KMS-11 (cell line): Measurements from ENCODE around the gene SLC35F3.

Experiments used
- H2AFZ ChIP-seq: fragments of 200-600 bp; sonication (generic); 2 replicates; pipeline ENCODE4 v1.6.1; 2016; ENCODE audit warnings: antibody characterized with exemption, mixed run types, low read depth
- H3K27ac ChIP-seq: fragments of 200-600 bp; sonication (generic); 2 replicates; pipeline ENCODE4 v1.6.1; 2016; ENCODE audit warnings: mild to moderate bottlenecking, mixed run types
- H3K27me3 ChIP-seq: fragments of 200-600 bp; sonication (generic); 2 replicates; pipeline ENCODE4 v1.6.1; 2017; ENCODE audit warnings: mild to moderate bottlenecking, low read depth, mixed run types, moderate library complexity; ENCODE audit not compliant: insufficient read depth
- H3K36me3 ChIP-seq: fragments of 200-600 bp; sonication (generic); 2 replicates; pipeline ENCODE4 v1.6.1; 2017; ENCODE audit warnings: mild to moderate bottlenecking, mixed run types; ENCODE audit not compliant: insufficient read depth
- H3K4me1 ChIP-seq: fragments of 200-600 bp; sonication (generic); 2 replicates; pipeline ENCODE4 v1.6.1; 2016; ENCODE audit warnings: mild to moderate bottlenecking, low read depth, mixed run types; ENCODE audit not compliant: poor library complexity, severe bottlenecking
- H3K4me2 ChIP-seq: fragments of 200-600 bp; sonication (generic); 2 replicates; pipeline ENCODE4 v1.7.0; 2016; ENCODE audit warnings: mild to moderate bottlenecking, mixed run types
- H3K4me3 ChIP-seq: fragments of 200-600 bp; sonication (generic); IDR thresholded peaks from 2 replicates; pipeline ENCODE4 v1.6.1; 2017; ENCODE audit warnings: low read depth, low read length, mixed read lengths; ENCODE audit not compliant: insufficient read depth
- H3K79me2 ChIP-seq: fragments of 200-600 bp; sonication (generic); 2 replicates; pipeline ENCODE4 v1.6.1; 2016; ENCODE audit warnings: low read depth, mixed run types; ENCODE audit not compliant: insufficient read depth
- H3K9ac ChIP-seq: fragments of 200-600 bp; sonication (generic); 2 replicates; pipeline ENCODE4 v1.6.1; 2016; ENCODE audit warnings: mild to moderate bottlenecking, mixed run types
- H4K20me1 ChIP-seq: fragments of 200-600 bp; sonication (generic); 2 replicates; pipeline ENCODE4 v1.6.1; 2016; ENCODE audit warnings: mild to moderate bottlenecking, mixed run types; ENCODE audit not compliant: insufficient read depth
- CTCF ChIP-seq: fragments of 200-600 bp; sonication (generic); conservative IDR thresholded peaks from 2 replicates; pipeline ENCODE4 v1.6.1; 2017; ENCODE audit warnings: low read depth, mild to moderate bottlenecking, antibody characterized with exemption, low read length, moderate library complexity, mixed read lengths

SLC35F3 gene

GRCh38 chr1:234281826-234282489, 377.5 kb downstream of the SLC35F3 start:
- no peaks in the 10 kb centered on the region for H3K4me1 ChIP-seq
- TF ChIP-seq CTCF = no peak
- H3K27ac ChIP-seq = no peak overlapping the region
- H3K4me2 ChIP-seq = no peak overlapping the region
- no peak overlapping the region for H2AFZ ChIP-seq
- no peaks in the 10 kb centered on the region for H3K36me3 ChIP-seq
- H3K4me3 ChIP-seq = no peak overlapping the region
- H3K9ac ChIP-seq = no peak overlapping the region
- H3K27me3 ChIP-seq = no peaks in the 10 kb centered on the region; the same call in 1 of the 2 replicates
- H3K79me2 ChIP-seq = no peaks in the 10 kb centered on the region
- H4K20me1 ChIP-seq = no peaks in the 10 kb centered on the region

GRCh38 chr1:234286206-234286605, 381.7 kb downstream of the SLC35F3 start:
- Histone ChIP-seq H3K27ac (no peak overlapping the region), H3K4me2 (no peak overlapping the region), H3K4me3 (no peak overlapping the region), H4K20me1 (no peaks in the 10 kb centered on the region), H3K79me2 (no peaks in the 10 kb centered on the region), H3K9ac (no peak overlapping the region), H3K36me3 (no peaks in the 10 kb centered on the region), H3K27me3 (no peaks in the 10 kb centered on the region; the same call in 1 of the 2 replicates), H2AFZ (no peak overlapping the region), H3K4me1 (no peaks in the 10 kb centered on the region)
- no peak for TF ChIP-seq CTCF

GRCh38 chr1:234288946-234289345, 384.5 kb downstream of the SLC35F3 start:
- no peak overlapping the region for H3K4me2 ChIP-seq
- no peaks in the 10 kb centered on the region for H3K79me2 ChIP-seq
- TF ChIP-seq CTCF = no peak
- H3K36me3 ChIP-seq = no peaks in the 10 kb centered on the region
- H3K4me1 ChIP-seq = no peaks in the 10 kb centered on the region
- no peaks in the 10 kb centered on the region for H3K27me3 ChIP-seq
- H3K27ac ChIP-seq = no peak overlapping the region
- H3K4me3 ChIP-seq = no peak overlapping the region
- H2AFZ ChIP-seq = no peak overlapping the region
- no peak overlapping the region for H3K9ac ChIP-seq
- H4K20me1 ChIP-seq = no peaks in the 10 kb centered on the region

GRCh38 chr1:234289538-234290305, 385.2 kb downstream of the SLC35F3 start:
- TF ChIP-seq CTCF = no peak
- no peaks in the 10 kb centered on the region for H3K27me3 ChIP-seq
- no peak overlapping the region for H3K4me2 ChIP-seq
- H3K4me3 ChIP-seq = no peak overlapping the region
- H3K79me2 ChIP-seq = no peaks in the 10 kb centered on the region
- H3K4me1 ChIP-seq = no peaks in the 10 kb centered on the region
- H3K36me3 ChIP-seq = no peaks in the 10 kb centered on the region
- no peak overlapping the region for H3K27ac ChIP-seq
- no peak overlapping the region for H3K9ac ChIP-seq
- H2AFZ ChIP-seq = no peak overlapping the region
- no peaks in the 10 kb centered on the region for H4K20me1 ChIP-seq
